HFFc6 (cell line): ENCODE measurements around the gene PITPNM2. TPM values are rescaled to one million over a fixed set of nuclear protein-coding genes. Genes with fewer than 3 reads are reported as not detected.
"Not testable (repeated sequence)": the region's sequence is repeated elsewhere in the genome, so short reads cannot be mapped to it uniquely, and the experiment has no call there.

Experiments
- DNase-seq: peaks from one replicate; pipeline ENCODE4 v3.0.0-alpha.2; 2018
- H3K27ac Mint-ChIP-seq: 2 replicates; pipeline ENCODE4 v1.8.0; 2020; ENCODE audit warnings: mild to moderate bottlenecking, mixed read lengths
- H3K27me3 Mint-ChIP-seq: 2 replicates; pipeline ENCODE4 v1.8.0; 2021; ENCODE audit warnings: mild to moderate bottlenecking, moderate library complexity, mixed read lengths; ENCODE audit not compliant: insufficient read depth
- H3K36me3 Mint-ChIP-seq: 2 replicates; pipeline ENCODE4 v1.8.0; 2021; ENCODE audit warnings: low read depth, mixed read lengths
- H3K4me1 Mint-ChIP-seq: 2 replicates; pipeline ENCODE4 v1.8.0; 2020; ENCODE audit warnings: low read depth, mixed read lengths
- H3K4me3 Mint-ChIP-seq: 2 replicates; pipeline ENCODE4 v1.8.0; 2020; ENCODE audit warnings: mild to moderate bottlenecking, moderate library complexity, mixed read lengths
- H3K9me3 Mint-ChIP-seq: 2 replicates; pipeline ENCODE4 v1.8.0; 2020; ENCODE audit warnings: mild to moderate bottlenecking, mixed read lengths
- total RNA-seq, 6 experiments: library from RNA; stranded (reverse); fragmentation: NEBNext Ultra II Directional; extraction: Animal tissue kit (Norgen Biotek cat#: 25700); gene quantifications; 2 replicates in 1 of 6; 3 replicates in 5 of 6; pipeline ENCODE4 v1.2.3, GENCODE V29; 2021
- TF ChIP-seq, protein P1 (sequence below): fragments of 200-600 bp; sonication (generic); IDR thresholded peaks from 2 replicates; pipeline ENCODE4 v1.5.0; 2021; ENCODE audit warnings: antibody characterized with exemption, mild to moderate bottlenecking

The PITPNM2 gene
- total RNA-seq, 6 experiments from 2014 or later = 1.5 to 5.1 (median 4.1) TPM

DNA sequence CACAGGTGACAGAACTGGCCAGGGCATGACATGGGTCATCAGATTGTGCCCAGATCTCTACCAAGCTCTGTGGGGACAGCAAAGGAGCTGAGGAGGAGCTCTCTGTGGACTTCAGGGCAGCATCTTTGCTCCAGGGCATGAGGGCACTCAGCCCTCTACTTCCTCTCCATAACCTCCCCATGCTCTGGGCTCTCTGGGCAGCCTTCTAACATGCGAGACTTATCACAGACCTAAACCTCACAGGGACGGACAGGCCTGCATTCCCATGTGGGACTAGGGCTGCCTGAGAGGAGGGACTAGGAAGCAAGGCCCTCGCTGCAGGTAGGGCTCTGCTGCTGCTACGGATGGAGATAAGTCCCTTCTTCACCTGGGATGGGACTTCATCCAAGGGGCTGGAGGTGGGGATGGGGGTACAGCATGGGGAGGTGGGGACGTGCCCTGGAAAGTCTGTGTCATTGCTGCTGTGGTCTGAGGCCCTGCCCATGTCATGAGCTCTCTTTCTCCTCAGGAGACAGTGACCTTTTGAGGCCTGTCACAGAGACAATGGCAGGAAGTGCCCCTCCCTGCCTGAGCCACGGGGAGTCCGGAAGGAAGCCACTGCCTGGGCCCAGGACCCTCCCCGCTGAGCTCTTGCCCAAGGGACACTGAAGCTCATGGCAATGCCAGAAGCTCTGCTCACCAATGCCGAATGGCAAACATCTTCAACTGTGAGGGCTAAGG, 44.1 kb downstream of the PITPNM2 start:
- H3K27ac Mint-ChIP-seq = no peak overlapping the region
- TF ChIP-seq, protein P1, sequence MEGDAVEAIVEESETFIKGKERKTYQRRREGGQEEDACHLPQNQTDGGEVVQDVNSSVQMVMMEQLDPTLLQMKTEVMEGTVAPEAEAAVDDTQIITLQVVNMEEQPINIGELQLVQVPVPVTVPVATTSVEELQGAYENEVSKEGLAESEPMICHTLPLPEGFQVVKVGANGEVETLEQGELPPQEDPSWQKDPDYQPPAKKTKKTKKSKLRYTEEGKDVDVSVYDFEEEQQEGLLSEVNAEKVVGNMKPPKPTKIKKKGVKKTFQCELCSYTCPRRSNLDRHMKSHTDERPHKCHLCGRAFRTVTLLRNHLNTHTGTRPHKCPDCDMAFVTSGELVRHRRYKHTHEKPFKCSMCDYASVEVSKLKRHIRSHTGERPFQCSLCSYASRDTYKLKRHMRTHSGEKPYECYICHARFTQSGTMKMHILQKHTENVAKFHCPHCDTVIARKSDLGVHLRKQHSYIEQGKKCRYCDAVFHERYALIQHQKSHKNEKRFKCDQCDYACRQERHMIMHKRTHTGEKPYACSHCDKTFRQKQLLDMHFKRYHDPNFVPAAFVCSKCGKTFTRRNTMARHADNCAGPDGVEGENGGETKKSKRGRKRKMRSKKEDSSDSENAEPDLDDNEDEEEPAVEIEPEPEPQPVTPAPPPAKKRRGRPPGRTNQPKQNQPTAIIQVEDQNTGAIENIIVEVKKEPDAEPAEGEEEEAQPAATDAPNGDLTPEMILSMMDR = no peak
- H3K27me3 Mint-ChIP-seq = peaks cover 30% of the 10 kb centered on the region
- no peaks in the 10 kb centered on the region for H3K9me3 Mint-ChIP-seq
- DNase-seq = no peak
- H3K36me3 Mint-ChIP-seq = no peaks in the 10 kb centered on the region
- H3K4me3 Mint-ChIP-seq = no peak overlapping the region
- H3K4me1 Mint-ChIP-seq = peaks cover 16% of the 10 kb centered on the region

- TF ChIP-seq, protein P1 = no peak
- Mint-ChIP-seq H3K27me3 (peaks cover 33% of the 10 kb centered on the region), H3K36me3 (no peaks in the 10 kb centered on the region), H3K4me3 (no peak overlapping the region), H3K9me3 (no peaks in the 10 kb centered on the region), H3K4me1 (peaks cover 10% of the 10 kb centered on the region; the same call in 1 of the 2 replicates), H3K27ac (no peak overlapping the region)
- no peak for DNase-seq
These were observed 45.6 kb downstream of the PITPNM2 start for GRCh38 chr12:123105211-123105826.

DNA sequence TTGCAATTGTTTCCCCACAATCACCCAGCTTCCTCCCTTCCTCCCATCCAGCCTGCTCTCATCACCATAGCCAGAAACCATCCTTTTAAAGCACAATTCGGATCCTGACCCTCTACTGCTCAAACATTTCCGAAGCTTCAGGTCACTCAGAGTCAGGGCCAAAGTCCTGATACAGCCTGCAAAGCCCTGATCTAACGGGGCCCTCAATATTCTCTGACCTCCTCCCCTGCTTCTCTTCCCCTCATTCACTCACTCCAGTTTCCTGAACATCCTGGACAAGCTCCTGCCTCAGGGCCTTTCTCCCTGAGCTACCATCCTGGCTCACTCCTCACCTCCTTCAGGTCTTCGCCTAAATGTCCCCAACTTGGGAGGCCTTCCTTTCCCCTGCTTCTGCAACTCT, 46.1 kb downstream of the PITPNM2 start:
- Mint-ChIP-seq H3K27me3 (peaks cover 30% of the 10 kb centered on the region), H3K27ac (no peak overlapping the region), H3K4me3 (no peak overlapping the region), H3K9me3 (no peaks in the 10 kb centered on the region), H3K4me1 (peaks cover 10% of the 10 kb centered on the region; the same call in 1 of the 2 replicates), H3K36me3 (no peaks in the 10 kb centered on the region)
- TF ChIP-seq, protein P1 = no peak
- DNase-seq = no peak

DNA sequence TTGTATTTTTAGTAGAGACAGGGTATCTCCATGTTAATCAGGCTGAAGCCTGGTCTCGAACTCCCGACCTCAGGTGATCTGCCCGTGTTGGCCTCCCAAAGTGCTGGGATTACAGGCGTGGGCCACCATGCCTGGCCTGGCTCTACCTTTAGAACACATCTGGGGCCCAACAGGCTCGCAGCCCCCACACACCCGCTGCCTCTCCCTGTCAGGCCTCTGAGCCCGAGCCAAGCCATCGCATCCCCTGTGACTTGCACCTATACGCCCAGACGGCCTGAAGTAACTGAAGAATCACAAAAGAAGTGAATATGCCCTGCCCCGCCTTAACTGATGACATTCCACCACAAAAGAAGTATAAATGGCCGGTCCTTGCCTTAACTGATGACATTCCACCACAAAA, 46.8 kb downstream of the PITPNM2 start:
- not testable (repeated sequence) for H3K9me3 Mint-ChIP-seq, H3K4me1 Mint-ChIP-seq, H3K27ac Mint-ChIP-seq, DNase-seq, H3K4me3 Mint-ChIP-seq, H3K36me3 Mint-ChIP-seq
- peaks cover 30% of the 10 kb centered on the region for H3K27me3 Mint-ChIP-seq

DNA sequence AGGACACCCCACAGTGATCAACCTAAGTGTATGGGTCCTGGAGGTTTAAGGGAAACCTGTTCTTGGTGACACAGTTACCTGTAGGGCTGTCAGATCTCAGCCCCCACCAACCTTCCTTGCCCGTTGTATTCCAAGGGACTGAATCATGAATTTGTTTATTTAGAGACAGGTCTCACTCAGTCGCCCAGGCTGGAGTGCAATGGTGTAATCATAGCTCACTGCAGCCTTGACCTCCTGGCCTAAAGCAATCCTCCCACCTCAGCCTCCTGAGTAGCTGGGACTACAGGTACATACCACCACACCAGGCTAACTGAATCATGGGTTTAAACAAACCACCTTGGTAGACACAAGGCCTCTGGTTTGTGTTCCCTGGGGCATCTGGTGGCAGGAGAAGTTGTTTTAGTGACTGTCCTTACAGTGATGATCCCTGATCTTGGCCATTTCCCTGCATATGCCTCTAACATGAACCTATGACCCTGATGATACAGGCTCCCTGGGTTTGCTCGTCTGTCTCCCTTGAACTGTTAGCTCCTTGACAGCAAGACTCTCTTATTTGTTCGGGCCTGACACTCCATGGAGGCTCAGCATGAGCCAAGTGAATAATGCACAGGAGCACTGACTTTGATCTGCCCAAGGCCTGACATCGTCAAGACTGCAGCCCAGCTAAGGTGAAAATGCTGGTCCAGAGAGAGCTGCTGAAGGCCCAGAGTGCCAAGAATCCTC, 47.9 kb downstream of the PITPNM2 start:
- Mint-ChIP-seq H3K4me1 (peaks cover 10% of the 10 kb centered on the region; the same call in 1 of the 2 replicates), H3K27ac (no peak overlapping the region), H3K9me3 (no peaks in the 10 kb centered on the region), H3K27me3 (peaks cover 30% of the 10 kb centered on the region), H3K36me3 (no peaks in the 10 kb centered on the region), H3K4me3 (no peak overlapping the region)
- DNase-seq = no peak
- TF ChIP-seq, protein P1 = no peak

DNA sequence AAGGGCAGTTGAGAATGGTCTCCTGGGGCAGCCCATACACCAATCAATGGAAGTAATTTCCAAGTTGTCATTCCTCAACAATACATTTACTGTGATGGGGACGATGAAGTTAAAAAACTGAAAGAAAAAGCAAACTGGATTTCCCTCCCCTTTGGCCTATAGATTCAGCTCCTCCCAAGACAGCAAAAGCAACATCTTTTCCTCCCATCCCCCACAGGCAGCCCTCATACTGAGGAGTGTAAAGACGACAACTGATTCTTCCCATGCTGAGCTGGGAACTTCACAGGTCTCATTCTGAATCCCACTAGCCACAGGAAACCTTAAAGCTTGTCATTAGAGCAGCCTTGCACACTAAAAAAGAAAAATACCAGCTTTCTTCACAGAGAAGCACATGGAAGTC, 48.5 kb downstream of the PITPNM2 start:
- H3K27ac Mint-ChIP-seq = no peak overlapping the region
- H3K27me3 Mint-ChIP-seq = peaks cover 36% of the 10 kb centered on the region
- H3K36me3 Mint-ChIP-seq = no peaks in the 10 kb centered on the region
- H3K9me3 Mint-ChIP-seq = no peaks in the 10 kb centered on the region
- H3K4me1 Mint-ChIP-seq = peaks cover 10% of the 10 kb centered on the region; the same call in 1 of the 2 replicates
- H3K4me3 Mint-ChIP-seq = no peak overlapping the region
- DNase-seq = no peak
- TF ChIP-seq, protein P1 = no peak
